ENCODE measurements around the gene CDKN3. TPM values are rescaled to one million over a fixed set of nuclear protein-coding genes. Genes with fewer than 3 reads are reported as not detected.

Gene CDKN3
- total RNA-seq, 1 experiment from 2014 or later = 62.5 TPM

GRCh38 chr14:54394596-54394995, 2.2 kb upstream of the CDKN3 start:
- intact Hi-C loops (cut with micrococcal nuclease) = no loop called here
- H3K4me1 ChIP-seq (ENCODE audit: control insufficient read depth in 1 of 2, insufficient read depth in 2 of 2, low read length in 2 of 2) = peaks cover 9 to 21% of the 10 kb centered on the region in 2 experiments
- TF ChIP-seq POLR2A (IDR thresholded peaks at IDR 0.05; ENCODE audit: borderline replicate concordance, extremely low read depth, insufficient read depth, insufficient read length) (no peak), POLR2AphosphoS5 (IDR thresholded peaks at IDR 0.05; ENCODE audit: low read depth, low read length) (no peak)
- no peaks in the 10 kb centered on the region; the same call in 1 of the 2 replicates for H3K9me2 ChIP-seq (ENCODE audit: insufficient read depth)
- H3K79me2 ChIP-seq (ENCODE audit: insufficient read depth, low read length) = peaks cover 24% of the 10 kb centered on the region
- ChIA-PET POLR2A (no interaction called here), CTCF (no interaction called here), RAD21 (ENCODE audit: low non-redundant PET in 1 of 2, low total read pairs in 2 of 2, uncharacterized antibody in 2 of 2, unreplicated experiment in 2 of 2) (no interaction called here)
- BruUV-seq (replicated peaks) = no TSS peak
- no peak overlapping the region for H3K4me3 ChIP-seq (replicated peaks in 1 of 2; ENCODE audit: low read depth in 1 of 2, low read length in 2 of 2)
- H3K9ac ChIP-seq (ENCODE audit: low read length) = no peak overlapping the region
- H3K4me2 ChIP-seq (ENCODE audit: low read length) = no peak overlapping the region
- ATAC-seq (no peak), DNase-seq (ENCODE audit: low read depth, low spot score) (no peak)
- H3K27me3 ChIP-seq (ENCODE audit: insufficient read depth, low read length) = no peaks in the 10 kb centered on the region
- no peaks in the 10 kb centered on the region for H3K9me3 ChIP-seq (ENCODE audit: control insufficient read depth in 1 of 2, insufficient read depth in 1 of 2, low read depth in 1 of 2, low read length in 2 of 2)
- H3K27ac ChIP-seq (ENCODE audit: low read depth, low read length) = no peak overlapping the region
- H3K36me3 ChIP-seq (ENCODE audit: control insufficient read depth in 1 of 2, insufficient read depth in 2 of 2, low read length in 2 of 2) = 0 out of 4 replicates have a peak, but pooled peaks cover 0 to 4% of the 10 kb centered on the region in 2 experiments
- no peak overlapping the region for H2AFZ ChIP-seq (ENCODE audit: low read depth, low read length, poor library complexity, severe bottlenecking)
- no peaks in the 10 kb centered on the region for H4K20me1 ChIP-seq (ENCODE audit: insufficient read depth)

DNA sequence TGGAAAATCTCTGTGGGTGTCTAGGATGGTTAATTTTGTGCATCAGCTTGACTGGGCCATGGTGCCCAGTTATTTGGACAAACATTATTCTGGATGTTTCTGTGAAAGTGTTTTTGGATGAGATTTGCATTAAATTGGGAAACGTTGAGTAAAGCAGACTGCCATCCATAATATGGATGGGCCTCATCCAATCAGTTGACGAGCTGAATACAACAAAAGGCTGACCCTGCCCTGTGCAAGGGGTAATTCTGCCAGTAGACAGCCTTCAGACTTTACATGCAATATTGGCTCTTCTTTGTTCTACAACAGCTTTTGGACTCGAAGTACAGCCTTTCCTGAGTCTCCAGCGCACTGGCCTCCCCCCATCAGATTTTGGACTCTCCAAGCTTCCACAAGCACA, 1.5 kb upstream of the CDKN3 start:
- H3K4me2 ChIP-seq (ENCODE audit: low read length) = no peak overlapping the region
- H3K9me2 ChIP-seq (ENCODE audit: insufficient read depth) = no peaks in the 10 kb centered on the region; the same call in 1 of the 2 replicates
- ChIA-PET RAD21 (ENCODE audit: low non-redundant PET in 1 of 2, low total read pairs in 2 of 2, uncharacterized antibody in 2 of 2, unreplicated experiment in 2 of 2) (no interaction called here), POLR2A (no interaction called here), CTCF (no interaction called here)
- no peak overlapping the region for H2AFZ ChIP-seq (ENCODE audit: low read depth, low read length, poor library complexity, severe bottlenecking)
- intact Hi-C loops (cut with micrococcal nuclease) = no loop called here
- H3K9me3 ChIP-seq (ENCODE audit: control insufficient read depth in 1 of 2, insufficient read depth in 1 of 2, low read depth in 1 of 2, low read length in 2 of 2) = no peaks in the 10 kb centered on the region
- H3K9ac ChIP-seq (ENCODE audit: low read length) = no peak overlapping the region
- 0 out of 4 replicates have a peak, but pooled peaks cover 2 to 4% of the 10 kb centered on the region in 2 experiments for H3K36me3 ChIP-seq (ENCODE audit: control insufficient read depth in 1 of 2, insufficient read depth in 2 of 2, low read length in 2 of 2)
- ATAC-seq = no peak
- no TSS peak for BruUV-seq (replicated peaks)
- no peak overlapping the region for H3K4me3 ChIP-seq (replicated peaks in 1 of 2; ENCODE audit: low read depth in 1 of 2, low read length in 2 of 2)
- H3K4me1 ChIP-seq (ENCODE audit: control insufficient read depth in 1 of 2, insufficient read depth in 2 of 2, low read length in 2 of 2) = peaks cover 9 to 21% of the 10 kb centered on the region in 2 experiments
- no peaks in the 10 kb centered on the region for H4K20me1 ChIP-seq (ENCODE audit: insufficient read depth)
- H3K27ac ChIP-seq (ENCODE audit: low read depth, low read length) = no peak overlapping the region
- DNase-seq (ENCODE audit: low read depth, low spot score) = no peak
- no peaks in the 10 kb centered on the region for H3K27me3 ChIP-seq (ENCODE audit: insufficient read depth, low read length)
- H3K79me2 ChIP-seq (ENCODE audit: insufficient read depth, low read length) = peaks cover 25% of the 10 kb centered on the region
- TF ChIP-seq TCF7L2 (IDR thresholded peaks at IDR 0.05; ENCODE audit: borderline replicate concordance, extremely low read depth, insufficient read depth, insufficient read length) (no peak), RAD21 (IDR thresholded peaks at IDR 0.05; ENCODE audit: low read depth) (no peak), CBX3 (IDR thresholded peaks at IDR 0.05; ENCODE audit: low read depth) (no peak), CTCF (IDR thresholded peaks at IDR 0.05 in 2 of 3, conservative IDR thresholded peaks at IDR 0.05 in 1 of 3; ENCODE audit: borderline replicate concordance in 1 of 3, insufficient read depth in 1 of 3, low read depth in 2 of 3, low read length in 2 of 3) (no peak), SRF (IDR thresholded peaks at IDR 0.05; ENCODE audit: low read depth) (no peak), YY1 (IDR thresholded peaks at IDR 0.05; ENCODE audit: extremely low read depth, insufficient replicate concordance, low read depth, low read length) (no peak), POLR2A (IDR thresholded peaks at IDR 0.05; ENCODE audit: borderline replicate concordance, extremely low read depth, insufficient read depth, insufficient read length) (no peak), POLR2AphosphoS5 (IDR thresholded peaks at IDR 0.05; ENCODE audit: low read depth, low read length) (no peak), JUND (IDR thresholded peaks at IDR 0.05) (no peak)
- TF ChIP-seq, protein P1, sequence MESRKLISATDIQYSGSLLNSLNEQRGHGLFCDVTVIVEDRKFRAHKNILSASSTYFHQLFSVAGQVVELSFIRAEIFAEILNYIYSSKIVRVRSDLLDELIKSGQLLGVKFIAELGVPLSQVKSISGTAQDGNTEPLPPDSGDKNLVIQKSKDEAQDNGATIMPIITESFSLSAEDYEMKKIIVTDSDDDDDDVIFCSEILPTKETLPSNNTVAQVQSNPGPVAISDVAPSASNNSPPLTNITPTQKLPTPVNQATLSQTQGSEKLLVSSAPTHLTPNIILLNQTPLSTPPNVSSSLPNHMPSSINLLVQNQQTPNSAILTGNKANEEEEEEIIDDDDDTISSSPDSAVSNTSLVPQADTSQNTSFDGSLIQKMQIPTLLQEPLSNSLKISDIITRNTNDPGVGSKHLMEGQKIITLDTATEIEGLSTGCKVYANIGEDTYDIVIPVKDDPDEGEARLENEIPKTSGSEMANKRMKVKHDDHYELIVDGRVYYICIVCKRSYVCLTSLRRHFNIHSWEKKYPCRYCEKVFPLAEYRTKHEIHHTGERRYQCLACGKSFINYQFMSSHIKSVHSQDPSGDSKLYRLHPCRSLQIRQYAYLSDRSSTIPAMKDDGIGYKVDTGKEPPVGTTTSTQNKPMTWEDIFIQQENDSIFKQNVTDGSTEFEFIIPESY (IDR thresholded peaks at IDR 0.05; ENCODE audit: extremely low read depth, insufficient replicate concordance, low read length) = no peak
- TF ChIP-seq, protein P2, sequence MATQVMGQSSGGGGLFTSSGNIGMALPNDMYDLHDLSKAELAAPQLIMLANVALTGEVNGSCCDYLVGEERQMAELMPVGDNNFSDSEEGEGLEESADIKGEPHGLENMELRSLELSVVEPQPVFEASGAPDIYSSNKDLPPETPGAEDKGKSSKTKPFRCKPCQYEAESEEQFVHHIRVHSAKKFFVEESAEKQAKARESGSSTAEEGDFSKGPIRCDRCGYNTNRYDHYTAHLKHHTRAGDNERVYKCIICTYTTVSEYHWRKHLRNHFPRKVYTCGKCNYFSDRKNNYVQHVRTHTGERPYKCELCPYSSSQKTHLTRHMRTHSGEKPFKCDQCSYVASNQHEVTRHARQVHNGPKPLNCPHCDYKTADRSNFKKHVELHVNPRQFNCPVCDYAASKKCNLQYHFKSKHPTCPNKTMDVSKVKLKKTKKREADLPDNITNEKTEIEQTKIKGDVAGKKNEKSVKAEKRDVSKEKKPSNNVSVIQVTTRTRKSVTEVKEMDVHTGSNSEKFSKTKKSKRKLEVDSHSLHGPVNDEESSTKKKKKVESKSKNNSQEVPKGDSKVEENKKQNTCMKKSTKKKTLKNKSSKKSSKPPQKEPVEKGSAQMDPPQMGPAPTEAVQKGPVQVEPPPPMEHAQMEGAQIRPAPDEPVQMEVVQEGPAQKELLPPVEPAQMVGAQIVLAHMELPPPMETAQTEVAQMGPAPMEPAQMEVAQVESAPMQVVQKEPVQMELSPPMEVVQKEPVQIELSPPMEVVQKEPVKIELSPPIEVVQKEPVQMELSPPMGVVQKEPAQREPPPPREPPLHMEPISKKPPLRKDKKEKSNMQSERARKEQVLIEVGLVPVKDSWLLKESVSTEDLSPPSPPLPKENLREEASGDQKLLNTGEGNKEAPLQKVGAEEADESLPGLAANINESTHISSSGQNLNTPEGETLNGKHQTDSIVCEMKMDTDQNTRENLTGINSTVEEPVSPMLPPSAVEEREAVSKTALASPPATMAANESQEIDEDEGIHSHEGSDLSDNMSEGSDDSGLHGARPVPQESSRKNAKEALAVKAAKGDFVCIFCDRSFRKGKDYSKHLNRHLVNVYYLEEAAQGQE (IDR thresholded peaks at IDR 0.05; ENCODE audit: low read depth) = no peak
- TF ChIP-seq, protein P3, sequence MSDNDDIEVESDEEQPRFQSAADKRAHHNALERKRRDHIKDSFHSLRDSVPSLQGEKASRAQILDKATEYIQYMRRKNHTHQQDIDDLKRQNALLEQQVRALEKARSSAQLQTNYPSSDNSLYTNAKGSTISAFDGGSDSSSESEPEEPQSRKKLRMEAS (IDR thresholded peaks at IDR 0.05) = no peak
